GM12878 (cell line): ENCODE data around the gene OR56B1.

Experiments
- E4F1 ChIP-seq: fragments of 450-650 bp; IDR thresholded peaks from 2 replicates; pipeline ENCODE4 v1.6.1; 2018; ENCODE audit warnings: borderline replicate concordance, mild to moderate bottlenecking; ENCODE audit not compliant: partially characterized antibody
- TF ChIP-seq, protein P1 (sequence below), 3 experiments: IDR thresholded peaks in 2 of 3; conservative IDR thresholded peaks in 1 of 3; 2 replicates each; pipeline ENCODE4 v1.5.1; 2011; ENCODE audit warnings: low read depth in 3 of 3, low read length in 3 of 3, mild to moderate bottlenecking in 3 of 3, control low read depth in 2 of 3, moderate library complexity in 2 of 3, inconsistent platforms in 1 of 3, mixed read lengths in 1 of 3; ENCODE audit not compliant: control insufficient read depth in 2 of 3, insufficient read depth in 1 of 3; ENCODE audit errors: extremely low read depth in 1 of 3

DNA sequence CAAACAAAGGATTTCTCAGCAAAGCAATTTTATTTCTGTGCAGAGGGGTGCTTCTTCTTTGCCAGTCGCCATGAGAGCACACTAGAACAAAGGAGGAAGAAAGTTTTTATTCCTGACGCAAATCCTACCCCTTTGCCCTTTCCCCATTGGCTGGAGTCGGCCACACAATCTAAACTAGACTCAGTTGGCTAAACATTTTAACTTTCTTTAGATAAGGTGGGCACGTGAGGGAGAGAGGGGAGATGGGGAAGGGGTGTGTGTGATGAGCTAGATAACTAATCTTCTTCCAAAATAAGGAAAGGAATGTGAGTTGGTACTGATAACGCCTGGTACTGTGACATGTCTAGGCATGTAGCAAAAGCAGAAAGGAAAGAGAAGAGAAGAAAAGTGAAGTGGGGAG, 46.0 kb upstream of the OR56B1 start:
- TF ChIP-seq, protein P1, sequence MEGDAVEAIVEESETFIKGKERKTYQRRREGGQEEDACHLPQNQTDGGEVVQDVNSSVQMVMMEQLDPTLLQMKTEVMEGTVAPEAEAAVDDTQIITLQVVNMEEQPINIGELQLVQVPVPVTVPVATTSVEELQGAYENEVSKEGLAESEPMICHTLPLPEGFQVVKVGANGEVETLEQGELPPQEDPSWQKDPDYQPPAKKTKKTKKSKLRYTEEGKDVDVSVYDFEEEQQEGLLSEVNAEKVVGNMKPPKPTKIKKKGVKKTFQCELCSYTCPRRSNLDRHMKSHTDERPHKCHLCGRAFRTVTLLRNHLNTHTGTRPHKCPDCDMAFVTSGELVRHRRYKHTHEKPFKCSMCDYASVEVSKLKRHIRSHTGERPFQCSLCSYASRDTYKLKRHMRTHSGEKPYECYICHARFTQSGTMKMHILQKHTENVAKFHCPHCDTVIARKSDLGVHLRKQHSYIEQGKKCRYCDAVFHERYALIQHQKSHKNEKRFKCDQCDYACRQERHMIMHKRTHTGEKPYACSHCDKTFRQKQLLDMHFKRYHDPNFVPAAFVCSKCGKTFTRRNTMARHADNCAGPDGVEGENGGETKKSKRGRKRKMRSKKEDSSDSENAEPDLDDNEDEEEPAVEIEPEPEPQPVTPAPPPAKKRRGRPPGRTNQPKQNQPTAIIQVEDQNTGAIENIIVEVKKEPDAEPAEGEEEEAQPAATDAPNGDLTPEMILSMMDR (IDR thresholded peaks at IDR 0.05 in 2 of 3, conservative IDR thresholded peaks at IDR 0.05 in 1 of 3; ENCODE audit: control insufficient read depth in 2 of 3, extremely low read depth in 1 of 3, insufficient read depth in 1 of 3, low read depth in 3 of 3, low read length in 3 of 3) = no peak
- no peak for TF ChIP-seq E4F1
